ENCODE data around the gene GRK2. TPM values are rescaled to one million over a fixed set of nuclear protein-coding genes. Genes with fewer than 3 reads are reported as not detected.

Gene GRK2
- total and polyA plus RNA-seq, 2 of the 8 experiments (the other 6 are each of a cell fraction or from before 2014, with no cell fraction given): 47.3 to 49.7 TPM

GRCh38 chr11:67309661-67310061 is 43.4 kb downstream of the GRK2 start:
- H3K56ac ChIP-seq (replicated peaks; ENCODE audit: insufficient read length, low read depth, low read length): no peak overlapping the region
- H3K27ac ChIP-seq (ENCODE audit: low read depth, low read length): no peak overlapping the region
- H2BK15ac ChIP-seq (ENCODE audit: low read length): no peak overlapping the region
- H4K91ac ChIP-seq (replicated peaks; ENCODE audit: insufficient read length, low read length): no peak overlapping the region
- H2BK120ac ChIP-seq (replicated peaks; ENCODE audit: low read depth, low read length): no peak overlapping the region
- peaks cover 0 to 6% of the 10 kb centered on the region in 2 experiments for H4K20me1 ChIP-seq (replicated peaks in 1 of 2; ENCODE audit: control insufficient read depth in 1 of 2, insufficient read depth in 2 of 2, low read length in 2 of 2)
- H3K4ac ChIP-seq (replicated peaks; ENCODE audit: insufficient read length, low read depth, low read length): no peak overlapping the region
- POLR2A ChIA-PET (ENCODE audit: partially characterized antibody): interaction anchor here (0.7 to 1.0 kb wide), 2 partner anchors 69 to 83 kb away, joined by 3 read pairs; no protein-coding TSS in a partner anchor
- no peak overlapping the region for H3K23ac ChIP-seq (ENCODE audit: insufficient read length)
- DNase-seq (ENCODE audit: low read depth in 1 of 2, low spot score in 2 of 2) (no peak), FAIRE-seq (no peak)
- no peaks in the 10 kb centered on the region for H3K9me3 ChIP-seq (ENCODE audit: insufficient read depth in 2 of 2, low read depth in 1 of 2, low read length in 1 of 2)
- H3K4me2 ChIP-seq (ENCODE audit: insufficient read depth in 1 of 2, low read depth in 2 of 2, low read length in 2 of 2): no peak overlapping the region
- H3K23me2 ChIP-seq (ENCODE audit: low read depth, low read length): no peaks in the 10 kb centered on the region
- H2BK12ac ChIP-seq (ENCODE audit: low read depth, low read length): no peak overlapping the region
- no peak overlapping the region for H2BK20ac ChIP-seq (ENCODE audit: low read length)
- CTCF ChIA-PET (ENCODE audit: partially characterized antibody): interaction anchor here (1.3 to 3.9 kb wide), 6 partner anchors 8 to 73 kb away, joined by 5 to 14 read pairs (median 8); no protein-coding TSS in a partner anchor
- no peaks in the 10 kb centered on the region for H3K79me1 ChIP-seq (ENCODE audit: low read depth, low read length)
- peaks cover 0 to 4% (median 0%) of the 10 kb centered on the region in 4 experiments; a peak in 2 of 8 replicates for H3K36me3 ChIP-seq (ENCODE audit: control insufficient read depth in 2 of 4, insufficient read depth in 4 of 4, low read length in 3 of 4)
- H3K27me3 ChIP-seq (replicated peaks in 1 of 4; ENCODE audit: control insufficient read depth in 3 of 4, extremely low read depth in 1 of 4, insufficient read depth in 3 of 4, low read length in 3 of 4): peaks cover 0 to 2% (median under 1%) of the 10 kb centered on the region in 4 experiments; a peak in 3 of 7 replicates
- no peak overlapping the region; the same call in 1 of the 2 replicates for H4K8ac ChIP-seq (ENCODE audit: extremely low read depth, insufficient read depth, low read length)
- no peak overlapping the region for H3K14ac ChIP-seq (ENCODE audit: insufficient read length)
- H3K79me2 ChIP-seq (ENCODE audit: control insufficient read depth in 1 of 2, insufficient read depth in 2 of 2, low read length in 2 of 2): no peaks in the 10 kb centered on the region
- H2AK5ac ChIP-seq (ENCODE audit: low read depth, low read length): no peak overlapping the region
- H2BK5ac ChIP-seq (ENCODE audit: low read depth, low read length): no peak overlapping the region
- no peak overlapping the region for H3K18ac ChIP-seq (ENCODE audit: extremely low read depth, low read length)
- no peak overlapping the region for H4K5ac ChIP-seq (ENCODE audit: insufficient read length, low read depth, low read length)
- WGBS, 2 experiments (ENCODE audit: extremely low coverage in 1 of 2, insufficient coverage in 1 of 2, insufficient read length in 1 of 2, insufficient replicate concordance in 2 of 2, low coverage in 1 of 2, low lambda C conversion rate in 2 of 2, missing lambda C conversion rate in 1 of 2): 91% methylated on average over 14 of the region's 14 CpGs; no CpG with 5 or more reads in 1 of the 2 experiments
- no peak overlapping the region for H3K9ac ChIP-seq (replicated peaks in 1 of 4; ENCODE audit: extremely low read depth in 1 of 4, low read depth in 3 of 4, low read length in 3 of 4)
- no peak overlapping the region for H3K4me3 ChIP-seq (ENCODE audit: extremely low read depth in 1 of 4, insufficient read depth in 2 of 4, low read depth in 3 of 4, low read length in 4 of 4)
- H2AFZ ChIP-seq (ENCODE audit: low read length): no peak overlapping the region
- peaks cover 0 to 2% (median under 1%) of the 10 kb centered on the region in 4 experiments; a peak in 4 of 7 replicates for H3K4me1 ChIP-seq (replicated peaks in 1 of 4; ENCODE audit: control insufficient read depth in 3 of 4, insufficient read depth in 4 of 4, low read length in 3 of 4)
- TF ChIP-seq TCF12 (IDR thresholded peaks at IDR 0.05; ENCODE audit: low read depth, low read length) (no peak), USF2 (IDR thresholded peaks at IDR 0.05; ENCODE audit: low read length) (no peak), TAF7 (optimal IDR thresholded peaks at IDR 0.05; ENCODE audit: borderline replicate concordance, low read depth, low read length) (no peak), CTBP2 (IDR thresholded peaks at IDR 0.05; ENCODE audit: borderline replicate concordance, insufficient read depth, insufficient read length, low read length) (no peak), RFX5 (IDR thresholded peaks at IDR 0.05; ENCODE audit: borderline replicate concordance, low read depth, low read length) (no peak), HDAC2 (IDR thresholded peaks at IDR 0.05; ENCODE audit: borderline replicate concordance in 1 of 2, low read depth in 2 of 2, low read length in 2 of 2) (no peak), MAX (IDR thresholded peaks at IDR 0.05) (no peak), CEBPB (IDR thresholded peaks at IDR 0.05; ENCODE audit: low read depth, low read length) (no peak), CHD1 (IDR thresholded peaks at IDR 0.05; ENCODE audit: low read depth, low read length) (no peak), SP1 (IDR thresholded peaks at IDR 0.05; ENCODE audit: low read depth, low read length) (no peak), BRCA1 (IDR thresholded peaks at IDR 0.05; ENCODE audit: low read depth, low read length) (no peak), JUN (IDR thresholded peaks at IDR 0.05; ENCODE audit: low read depth, low read length) (no peak)

All from H1 (cell line).